ENCODE measurements around the gene RSRC1. TPM values are rescaled to one million over a fixed set of nuclear protein-coding genes. Genes with fewer than 3 reads are reported as not detected.

Gene RSRC1
- total and polyA plus RNA-seq, 2 of the 13 experiments (the other 11 are each of a cell fraction or from before 2014, with no cell fraction given) = 4.9 to 63.0 TPM

DNA sequence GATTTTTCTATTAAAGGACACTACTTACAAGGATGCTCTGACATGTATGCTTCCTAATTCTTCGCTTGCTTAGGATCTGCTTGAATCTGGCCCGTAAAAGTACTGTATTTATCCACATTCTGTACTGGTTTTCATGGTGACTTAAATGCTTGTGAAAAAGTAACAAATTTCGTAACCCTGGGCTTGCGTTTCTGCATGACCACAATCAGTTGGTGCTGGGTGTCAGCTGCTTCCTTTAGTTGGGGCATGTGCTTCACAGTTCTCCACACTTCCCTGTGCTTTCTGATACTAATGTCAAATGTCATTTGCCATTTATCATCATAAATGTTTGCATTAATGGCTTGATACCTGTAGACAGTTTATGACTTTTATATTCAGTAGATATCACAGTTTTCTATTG is 242.7 kb downstream of the RSRC1 start:
- H3K9ac ChIP-seq (ENCODE audit: insufficient read depth, low read depth, low read length) = no peak overlapping the region
- DNase-seq (ENCODE audit: low spot score) (no peak), ATAC-seq (no peak), FAIRE-seq (no peak)
- no peaks in the 10 kb centered on the region for H3K36me3 ChIP-seq (replicated peaks in 1 of 2; ENCODE audit: control insufficient read depth in 1 of 2, insufficient read depth in 2 of 2, low read length in 2 of 2)
- no TSS peak for BruUV-seq (replicated peaks)
- no peak overlapping the region for H3K27ac ChIP-seq (ENCODE audit: extremely low read length, insufficient read depth, low read length)
- WGBS (ENCODE audit: low lambda C conversion rate) = 94% methylated on average over 4 of the region's 4 CpGs
- no peak overlapping the region for H3K4me3 ChIP-seq (replicated peaks in 1 of 3; ENCODE audit: insufficient read depth in 1 of 3, low read depth in 2 of 3, low read length in 3 of 3)
- H3K4me1 ChIP-seq (ENCODE audit: insufficient read depth, low read length) = no peaks in the 10 kb centered on the region
- H3K27me3 ChIP-seq (ENCODE audit: control insufficient read depth in 1 of 2, insufficient read depth in 2 of 2, low read length in 2 of 2) = no peaks in the 10 kb centered on the region
- POLR2A ChIA-PET = no interaction called here
- no peaks in the 10 kb centered on the region for H3K9me3 ChIP-seq (ENCODE audit: low read length)
- CTCF ChIA-PET (ENCODE audit: low intra/inter-chr PET ratio, low total read pairs) = no interaction called here
- intact Hi-C loops (cut with micrococcal nuclease; ENCODE audit: unreplicated experiment) = no loop called here
- TF ChIP-seq, protein P1, sequence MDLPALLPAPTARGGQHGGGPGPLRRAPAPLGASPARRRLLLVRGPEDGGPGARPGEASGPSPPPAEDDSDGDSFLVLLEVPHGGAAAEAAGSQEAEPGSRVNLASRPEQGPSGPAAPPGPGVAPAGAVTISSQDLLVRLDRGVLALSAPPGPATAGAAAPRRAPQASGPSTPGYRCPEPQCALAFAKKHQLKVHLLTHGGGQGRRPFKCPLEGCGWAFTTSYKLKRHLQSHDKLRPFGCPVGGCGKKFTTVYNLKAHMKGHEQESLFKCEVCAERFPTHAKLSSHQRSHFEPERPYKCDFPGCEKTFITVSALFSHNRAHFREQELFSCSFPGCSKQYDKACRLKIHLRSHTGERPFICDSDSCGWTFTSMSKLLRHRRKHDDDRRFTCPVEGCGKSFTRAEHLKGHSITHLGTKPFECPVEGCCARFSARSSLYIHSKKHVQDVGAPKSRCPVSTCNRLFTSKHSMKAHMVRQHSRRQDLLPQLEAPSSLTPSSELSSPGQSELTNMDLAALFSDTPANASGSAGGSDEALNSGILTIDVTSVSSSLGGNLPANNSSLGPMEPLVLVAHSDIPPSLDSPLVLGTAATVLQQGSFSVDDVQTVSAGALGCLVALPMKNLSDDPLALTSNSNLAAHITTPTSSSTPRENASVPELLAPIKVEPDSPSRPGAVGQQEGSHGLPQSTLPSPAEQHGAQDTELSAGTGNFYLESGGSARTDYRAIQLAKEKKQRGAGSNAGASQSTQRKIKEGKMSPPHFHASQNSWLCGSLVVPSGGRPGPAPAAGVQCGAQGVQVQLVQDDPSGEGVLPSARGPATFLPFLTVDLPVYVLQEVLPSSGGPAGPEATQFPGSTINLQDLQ (CRISPR knock-in tag; IDR thresholded peaks at IDR 0.05) = no peak
- TF ChIP-seq ZNF30 (CRISPR knock-in tag; IDR thresholded peaks at IDR 0.05) = no peak
- no peak for TF ChIP-seq ZNF530 (CRISPR knock-in tag; IDR thresholded peaks at IDR 0.05; ENCODE audit: low read depth)
- TF ChIP-seq ZNF720 (CRISPR knock-in tag; IDR thresholded peaks at IDR 0.05) = no peak
- TF ChIP-seq NR1H2 (CRISPR knock-in tag; IDR thresholded peaks at IDR 0.05; ENCODE audit: borderline replicate concordance, low read depth) = no peak
- TF ChIP-seq SMAD1 (CRISPR knock-in tag; IDR thresholded peaks at IDR 0.05; ENCODE audit: borderline replicate concordance, low read depth) = no peak
- no peak for TF ChIP-seq NFE2L1 (CRISPR knock-in tag; IDR thresholded peaks at IDR 0.05; ENCODE audit: borderline replicate concordance)
- TF ChIP-seq, protein P2, sequence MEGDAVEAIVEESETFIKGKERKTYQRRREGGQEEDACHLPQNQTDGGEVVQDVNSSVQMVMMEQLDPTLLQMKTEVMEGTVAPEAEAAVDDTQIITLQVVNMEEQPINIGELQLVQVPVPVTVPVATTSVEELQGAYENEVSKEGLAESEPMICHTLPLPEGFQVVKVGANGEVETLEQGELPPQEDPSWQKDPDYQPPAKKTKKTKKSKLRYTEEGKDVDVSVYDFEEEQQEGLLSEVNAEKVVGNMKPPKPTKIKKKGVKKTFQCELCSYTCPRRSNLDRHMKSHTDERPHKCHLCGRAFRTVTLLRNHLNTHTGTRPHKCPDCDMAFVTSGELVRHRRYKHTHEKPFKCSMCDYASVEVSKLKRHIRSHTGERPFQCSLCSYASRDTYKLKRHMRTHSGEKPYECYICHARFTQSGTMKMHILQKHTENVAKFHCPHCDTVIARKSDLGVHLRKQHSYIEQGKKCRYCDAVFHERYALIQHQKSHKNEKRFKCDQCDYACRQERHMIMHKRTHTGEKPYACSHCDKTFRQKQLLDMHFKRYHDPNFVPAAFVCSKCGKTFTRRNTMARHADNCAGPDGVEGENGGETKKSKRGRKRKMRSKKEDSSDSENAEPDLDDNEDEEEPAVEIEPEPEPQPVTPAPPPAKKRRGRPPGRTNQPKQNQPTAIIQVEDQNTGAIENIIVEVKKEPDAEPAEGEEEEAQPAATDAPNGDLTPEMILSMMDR (CRISPR knock-in tag; IDR thresholded peaks at IDR 0.05) = no peak
- TF ChIP-seq ZNF264 (CRISPR knock-in tag; IDR thresholded peaks at IDR 0.05) = no peak
- no peak for TF ChIP-seq KLF13 (CRISPR knock-in tag; IDR thresholded peaks at IDR 0.05)
- H3K4me2 ChIP-seq (ENCODE audit: low read depth, low read length) = no peak overlapping the region
- H4K20me1 ChIP-seq (ENCODE audit: insufficient read depth, low read length) = no peaks in the 10 kb centered on the region
- no peaks in the 10 kb centered on the region for H3K79me2 ChIP-seq (ENCODE audit: insufficient read depth, low read length)
- in situ Hi-C loops (cut with HindIII; ENCODE audit: extremely low pct_ligation_motif_present, low pct_unique_long_range_greater_than_20kb) = no loop called here
- H2AFZ ChIP-seq (ENCODE audit: low read length) = no peak overlapping the region

Data from HepG2 (cell line).